ENCODE results near the gene MMS19. TPM values are rescaled to one million over a fixed set of nuclear protein-coding genes. Genes with fewer than 3 reads are reported as not detected.

Gene MMS19
- total and polyA plus RNA-seq, 2 donors, result 58.4 to 107 TPM

- WGBS, result 96% methylated on average over 6 of the region's 6 CpGs
- DNase-seq (ENCODE audit: low read depth in 6 of 9, low spot score in 9 of 9), result no peak
- H3K36me3 ChIP-seq (ENCODE audit: control insufficient read depth in 2 of 2, insufficient read depth in 2 of 2, low read length in 1 of 2), result peaks cover 37 to 50% of the 10 kb centered on the region in 2 donors
- H3K4me1 ChIP-seq (ENCODE audit: control insufficient read depth in 2 of 2, insufficient read depth in 2 of 2, low read length in 2 of 2), result peaks cover under 1 to 2% of the 10 kb centered on the region in 2 donors
- no peaks in the 10 kb centered on the region for H3K9me3 ChIP-seq (ENCODE audit: control insufficient read depth in 2 of 2, insufficient read depth in 1 of 2, low read length in 1 of 2)
- no peak overlapping the region for H3K27ac ChIP-seq (ENCODE audit: low read depth in 1 of 2, low read length in 1 of 2)
- H3K4me3 ChIP-seq (ENCODE audit: low read length in 2 of 2), result no peak overlapping the region
- H3K27me3 ChIP-seq (ENCODE audit: control insufficient read depth in 2 of 2, insufficient read depth in 1 of 2, low read length in 1 of 2), result no peaks in the 10 kb centered on the region
Measured at GRCh38 chr10:97452352-97452751, 45.9 kb downstream of the MMS19 start.

GRCh38 chr10:97451605-97452004 lies 46.6 kb downstream of the MMS19 start:
- Histone ChIP-seq H3K4me1 (ENCODE audit: control insufficient read depth in 2 of 2, insufficient read depth in 2 of 2, low read length in 2 of 2) (peaks cover 8 to 9% of the 10 kb centered on the region in 2 donors), H3K4me3 (ENCODE audit: low read length in 2 of 2) (no peak overlapping the region), H3K36me3 (ENCODE audit: control insufficient read depth in 2 of 2, insufficient read depth in 2 of 2, low read length in 1 of 2) (peaks cover 30 to 43% of the 10 kb centered on the region in 2 donors), H3K27ac (ENCODE audit: low read depth in 1 of 2, low read length in 1 of 2) (no peak overlapping the region), H3K9me3 (ENCODE audit: control insufficient read depth in 2 of 2, insufficient read depth in 1 of 2, low read length in 1 of 2) (no peaks in the 10 kb centered on the region), H3K27me3 (ENCODE audit: control insufficient read depth in 2 of 2, insufficient read depth in 1 of 2, low read length in 1 of 2) (no peaks in the 10 kb centered on the region)
- no peak for DNase-seq (ENCODE audit: low read depth in 6 of 9, low spot score in 9 of 9)
- WGBS, result 98% methylated on average over 17 of the region's 17 CpGs

GRCh38 chr10:97450828-97451227 lies 47.4 kb downstream of the MMS19 start:
- 97% methylated on average over 2 of the region's 2 CpGs for WGBS
- Histone ChIP-seq H3K27me3 (ENCODE audit: control insufficient read depth in 2 of 2, insufficient read depth in 1 of 2, low read length in 1 of 2) (no peaks in the 10 kb centered on the region), H3K4me3 (ENCODE audit: low read length in 2 of 2) (no peak overlapping the region), H3K4me1 (ENCODE audit: control insufficient read depth in 2 of 2, insufficient read depth in 2 of 2, low read length in 2 of 2) (peaks cover 13% of the 10 kb centered on the region in 2 donors), H3K27ac (ENCODE audit: low read depth in 1 of 2, low read length in 1 of 2) (no peak overlapping the region), H3K9me3 (ENCODE audit: control insufficient read depth in 2 of 2, insufficient read depth in 1 of 2, low read length in 1 of 2) (no peaks in the 10 kb centered on the region), H3K36me3 (ENCODE audit: control insufficient read depth in 2 of 2, insufficient read depth in 2 of 2, low read length in 1 of 2) (peaks cover 27 to 36% of the 10 kb centered on the region in 2 donors)
- DNase-seq (ENCODE audit: low read depth in 6 of 9, low spot score in 9 of 9), result no peak

- Histone ChIP-seq H3K4me1 (ENCODE audit: control insufficient read depth in 2 of 2, insufficient read depth in 2 of 2, low read length in 2 of 2) (peaks cover 18 to 21% of the 10 kb centered on the region in 2 donors), H3K36me3 (ENCODE audit: control insufficient read depth in 2 of 2, insufficient read depth in 2 of 2, low read length in 1 of 2) (peaks cover 0 to 21% of the 10 kb centered on the region in 2 donors), H3K4me3 (ENCODE audit: low read length in 2 of 2) (peak within 1 kb of the TSS; percentile 74 to 88), H3K9me3 (ENCODE audit: control insufficient read depth in 2 of 2, insufficient read depth in 1 of 2, low read length in 1 of 2) (peaks cover 0 to 5% of the 10 kb centered on the region in 2 donors), H3K27ac (ENCODE audit: low read depth in 1 of 2, low read length in 1 of 2) (peak within 1 kb of the TSS; percentile 19 to 70), H3K27me3 (ENCODE audit: control insufficient read depth in 2 of 2, insufficient read depth in 1 of 2, low read length in 1 of 2) (no peaks in the 10 kb centered on the region)
- WGBS, result under 1% methylated on average over 66 of the region's 66 CpGs
- DNase-seq (ENCODE audit: low read depth in 6 of 9, low spot score in 9 of 9), result peak; percentile 81 to 96 (median 92)
Measured at GRCh38 chr10:97445722-97446639, 52.2 kb downstream of the MMS19 start, which contains the start of the genes EXOSC1 and ZDHHC16. EXOSC1 (minus strand) TSS chr10:97446006; CDS start chr10:97445985, 21 bp downstream. ZDHHC16 (plus strand) TSS chr10:97446175; CDS start chr10:97451676, 5,501 bp downstream.

- Histone ChIP-seq H3K4me1 (ENCODE audit: control insufficient read depth in 2 of 2, insufficient read depth in 2 of 2, low read length in 2 of 2) (peaks cover 18 to 21% of the 10 kb centered on the region in 2 donors), H3K27ac (ENCODE audit: low read depth in 1 of 2, low read length in 1 of 2) (peak overlapping the region; percentile 19 to 62), H3K27me3 (ENCODE audit: control insufficient read depth in 2 of 2, insufficient read depth in 1 of 2, low read length in 1 of 2) (no peaks in the 10 kb centered on the region), H3K9me3 (ENCODE audit: control insufficient read depth in 2 of 2, insufficient read depth in 1 of 2, low read length in 1 of 2) (peaks cover 0 to 5% of the 10 kb centered on the region in 2 donors), H3K4me3 (ENCODE audit: low read length in 2 of 2) (peak overlapping the region; percentile 74 to 88), H3K36me3 (ENCODE audit: control insufficient read depth in 2 of 2, insufficient read depth in 2 of 2, low read length in 1 of 2) (peaks cover 3 to 20% of the 10 kb centered on the region in 2 donors)
- no peak for DNase-seq (ENCODE audit: low read depth in 6 of 9, low spot score in 9 of 9)
- WGBS, result 4% methylated on average over 13 of the region's 13 CpGs
Measured at GRCh38 chr10:97445357-97445721, 52.9 kb downstream of the MMS19 start.

- Histone ChIP-seq H3K4me1 (ENCODE audit: control insufficient read depth in 2 of 2, insufficient read depth in 2 of 2, low read length in 2 of 2) (peaks cover 18 to 21% of the 10 kb centered on the region in 2 donors), H3K36me3 (ENCODE audit: control insufficient read depth in 2 of 2, insufficient read depth in 2 of 2, low read length in 1 of 2) (peaks cover 8 to 25% of the 10 kb centered on the region in 2 donors), H3K27ac (ENCODE audit: low read depth in 1 of 2, low read length in 1 of 2) (no peak overlapping the region), H3K27me3 (ENCODE audit: control insufficient read depth in 2 of 2, insufficient read depth in 1 of 2, low read length in 1 of 2) (no peaks in the 10 kb centered on the region), H3K9me3 (ENCODE audit: control insufficient read depth in 2 of 2, insufficient read depth in 1 of 2, low read length in 1 of 2) (peaks cover 0 to 5% of the 10 kb centered on the region in 2 donors), H3K4me3 (ENCODE audit: low read length in 2 of 2) (no peak overlapping the region)
- DNase-seq (ENCODE audit: low read depth in 6 of 9, low spot score in 9 of 9), result no peak
- WGBS, result 95% methylated on average over 1 of the region's 1 CpG
Measured at GRCh38 chr10:97444212-97444611, 54.0 kb downstream of the MMS19 start.

GRCh38 chr10:97442277-97442676 lies 55.9 kb downstream of the MMS19 start:
- Histone ChIP-seq H3K36me3 (ENCODE audit: control insufficient read depth in 2 of 2, insufficient read depth in 2 of 2, low read length in 1 of 2) (peaks cover 17 to 39% of the 10 kb centered on the region in 2 donors), H3K4me1 (ENCODE audit: control insufficient read depth in 2 of 2, insufficient read depth in 2 of 2, low read length in 2 of 2) (peaks cover 15 to 19% of the 10 kb centered on the region in 2 donors), H3K4me3 (ENCODE audit: low read length in 2 of 2) (no peak overlapping the region), H3K27me3 (ENCODE audit: control insufficient read depth in 2 of 2, insufficient read depth in 1 of 2, low read length in 1 of 2) (no peaks in the 10 kb centered on the region), H3K9me3 (ENCODE audit: control insufficient read depth in 2 of 2, insufficient read depth in 1 of 2, low read length in 1 of 2) (peaks cover 0 to 5% of the 10 kb centered on the region in 2 donors), H3K27ac (ENCODE audit: low read depth in 1 of 2, low read length in 1 of 2) (no peak overlapping the region)
- 98% methylated on average over 1 of the region's 1 CpG for WGBS
- DNase-seq (ENCODE audit: low read depth in 6 of 9, low spot score in 9 of 9), result no peak

- H3K4me1 ChIP-seq (ENCODE audit: control insufficient read depth in 2 of 2, insufficient read depth in 2 of 2, low read length in 2 of 2), result no peaks in the 10 kb centered on the region
Measured at GRCh38 chr10:97435211-97435610, 63.0 kb downstream of the MMS19 start.

GRCh38 chr10:97434557-97434956 lies 63.7 kb downstream of the MMS19 start:
- DNase-seq (ENCODE audit: low read depth in 6 of 9, low spot score in 9 of 9), result no peak
- H3K4me1 ChIP-seq (ENCODE audit: control insufficient read depth in 2 of 2, insufficient read depth in 2 of 2, low read length in 2 of 2), result no peaks in the 10 kb centered on the region
- WGBS, result 100% methylated on average over 1 of the region's 1 CpG
- no peak overlapping the region for H3K4me3 ChIP-seq (ENCODE audit: low read length in 2 of 2)
- H3K9me3 ChIP-seq (ENCODE audit: control insufficient read depth in 2 of 2, insufficient read depth in 1 of 2, low read length in 1 of 2), result no peaks in the 10 kb centered on the region
- peaks cover 68 to 83% of the 10 kb centered on the region in 2 donors for H3K36me3 ChIP-seq (ENCODE audit: control insufficient read depth in 2 of 2, insufficient read depth in 2 of 2, low read length in 1 of 2)
- H3K27me3 ChIP-seq (ENCODE audit: control insufficient read depth in 2 of 2, insufficient read depth in 1 of 2, low read length in 1 of 2), result no peaks in the 10 kb centered on the region
- no peak overlapping the region for H3K27ac ChIP-seq (ENCODE audit: low read depth in 1 of 2, low read length in 1 of 2)

More at GRCh38 chr10:97435211-97435610, 63.0 kb downstream of the MMS19 start:
- WGBS, result 98% methylated on average over 6 of the region's 6 CpGs
- Histone ChIP-seq H3K36me3 (ENCODE audit: control insufficient read depth in 2 of 2, insufficient read depth in 2 of 2, low read length in 1 of 2) (peaks cover 69 to 78% of the 10 kb centered on the region in 2 donors), H3K27me3 (ENCODE audit: control insufficient read depth in 2 of 2, insufficient read depth in 1 of 2, low read length in 1 of 2) (no peaks in the 10 kb centered on the region), H3K4me3 (ENCODE audit: low read length in 2 of 2) (no peak overlapping the region), H3K9me3 (ENCODE audit: control insufficient read depth in 2 of 2, insufficient read depth in 1 of 2, low read length in 1 of 2) (no peaks in the 10 kb centered on the region), H3K27ac (ENCODE audit: low read depth in 1 of 2, low read length in 1 of 2) (no peak overlapping the region)
- no peak for DNase-seq (ENCODE audit: low read depth in 6 of 9, low spot score in 9 of 9)

All from thymus (tissue), 11 donors.